IPS-15b (cell line): ENCODE data around the gene CECR2.

ENCODE experiments used
- H3K27me3 ChIP-seq: one replicate; pipeline ENCODE4 v1.6.1; 2013; ENCODE audit warnings: low read length; ENCODE audit not compliant: control insufficient read depth, insufficient read depth
- H3K36me3 ChIP-seq: one replicate; pipeline ENCODE4 v1.6.1; 2013; ENCODE audit warnings: low read length; ENCODE audit not compliant: control insufficient read depth, insufficient read depth
- H3K4me1 ChIP-seq: one replicate; pipeline ENCODE4 v1.6.1; 2013; ENCODE audit warnings: mild to moderate bottlenecking, low read length; ENCODE audit not compliant: control insufficient read depth, insufficient read depth
- H3K4me3 ChIP-seq: one replicate; pipeline ENCODE4 v1.5.1; 2013; ENCODE audit warnings: low read depth, low read length
- H3K9ac ChIP-seq: one replicate; pipeline ENCODE4 v1.6.1; 2013; ENCODE audit warnings: low read depth, mild to moderate bottlenecking, low read length
- H3K9me3 ChIP-seq: one replicate; pipeline ENCODE4 v1.6.1; 2013; ENCODE audit warnings: mild to moderate bottlenecking, low read length; ENCODE audit not compliant: control insufficient read depth, insufficient read depth

CECR2 gene

GRCh38 chr22:17536269-17536668 lies 167.0 kb downstream of the CECR2 start:
- no peak overlapping the region for H3K9ac ChIP-seq
- H3K27me3 ChIP-seq = no peaks in the 10 kb centered on the region
- no peak overlapping the region for H3K4me3 ChIP-seq
- peaks cover 3% of the 10 kb centered on the region for H3K4me1 ChIP-seq
- no peaks in the 10 kb centered on the region for H3K9me3 ChIP-seq
- peaks cover 40% of the 10 kb centered on the region for H3K36me3 ChIP-seq

GRCh38 chr22:17537155-17537554 lies 167.9 kb downstream of the CECR2 start:
- peaks cover 3% of the 10 kb centered on the region for H3K4me1 ChIP-seq
- H3K4me3 ChIP-seq = no peak overlapping the region
- H3K9me3 ChIP-seq = no peaks in the 10 kb centered on the region
- H3K27me3 ChIP-seq = no peaks in the 10 kb centered on the region
- H3K9ac ChIP-seq = no peak overlapping the region
- peaks cover 48% of the 10 kb centered on the region for H3K36me3 ChIP-seq

- H3K4me1 ChIP-seq = peaks cover 3% of the 10 kb centered on the region
- no peak overlapping the region for H3K9ac ChIP-seq
- H3K4me3 ChIP-seq = no peak overlapping the region
- no peaks in the 10 kb centered on the region for H3K27me3 ChIP-seq
- no peaks in the 10 kb centered on the region for H3K9me3 ChIP-seq
- H3K36me3 ChIP-seq = peaks cover 60% of the 10 kb centered on the region
Measured at GRCh38 chr22:17540481-17540880, 171.2 kb downstream of the CECR2 start.

GRCh38 chr22:17541476-17541875 lies 172.2 kb downstream of the CECR2 start:
- no peak overlapping the region for H3K9ac ChIP-seq
- no peaks in the 10 kb centered on the region for H3K9me3 ChIP-seq
- H3K4me1 ChIP-seq = peaks cover 3% of the 10 kb centered on the region
- H3K36me3 ChIP-seq = peaks cover 60% of the 10 kb centered on the region
- H3K27me3 ChIP-seq = no peaks in the 10 kb centered on the region
- no peak overlapping the region for H3K4me3 ChIP-seq

- H3K9me3 ChIP-seq = no peaks in the 10 kb centered on the region
- H3K9ac ChIP-seq = no peak overlapping the region
- no peaks in the 10 kb centered on the region for H3K27me3 ChIP-seq
- H3K36me3 ChIP-seq = peaks cover 54% of the 10 kb centered on the region
- H3K4me3 ChIP-seq = no peak overlapping the region
- no peaks in the 10 kb centered on the region for H3K4me1 ChIP-seq
Measured at GRCh38 chr22:17542452-17542851, 173.2 kb downstream of the CECR2 start.

- H3K36me3 ChIP-seq = peaks cover 59% of the 10 kb centered on the region
Measured at GRCh38 chr22:17548010-17548755, 178.9 kb downstream of the CECR2 start.

GRCh38 chr22:17548756-17549035 lies 179.4 kb downstream of the CECR2 start:
- Histone ChIP-seq H3K36me3 (peaks cover 58% of the 10 kb centered on the region), H3K9ac (no peak overlapping the region), H3K4me3 (no peak overlapping the region), H3K27me3 (no peaks in the 10 kb centered on the region), H3K4me1 (no peaks in the 10 kb centered on the region), H3K9me3 (no peaks in the 10 kb centered on the region)

More at GRCh38 chr22:17548010-17548755, 178.9 kb downstream of the CECR2 start:
- H3K4me3 ChIP-seq = no peak overlapping the region
- no peaks in the 10 kb centered on the region for H3K9me3 ChIP-seq
- H3K9ac ChIP-seq = no peak overlapping the region
- no peaks in the 10 kb centered on the region for H3K4me1 ChIP-seq
- no peaks in the 10 kb centered on the region for H3K27me3 ChIP-seq

- Histone ChIP-seq H3K9ac (no peak overlapping the region), H3K4me3 (no peak overlapping the region), H3K36me3 (peaks cover 55% of the 10 kb centered on the region), H3K27me3 (no peaks in the 10 kb centered on the region), H3K9me3 (no peaks in the 10 kb centered on the region), H3K4me1 (no peaks in the 10 kb centered on the region)
Measured at GRCh38 chr22:17549183-17549582, 179.9 kb downstream of the CECR2 start.

GRCh38 chr22:17549655-17550054 lies 180.4 kb downstream of the CECR2 start:
- Histone ChIP-seq H3K27me3 (no peaks in the 10 kb centered on the region), H3K4me3 (no peak overlapping the region), H3K9ac (no peak overlapping the region), H3K4me1 (no peaks in the 10 kb centered on the region), H3K9me3 (no peaks in the 10 kb centered on the region), H3K36me3 (peaks cover 60% of the 10 kb centered on the region)

- H3K4me1 ChIP-seq = no peaks in the 10 kb centered on the region
- H3K36me3 ChIP-seq = peaks cover 78% of the 10 kb centered on the region
- no peaks in the 10 kb centered on the region for H3K9me3 ChIP-seq
- H3K4me3 ChIP-seq = no peak overlapping the region
- no peak overlapping the region for H3K9ac ChIP-seq
- H3K27me3 ChIP-seq = no peaks in the 10 kb centered on the region
Measured at GRCh38 chr22:17552737-17553136, 183.5 kb downstream of the CECR2 start.

- Histone ChIP-seq H3K36me3 (peaks cover 72% of the 10 kb centered on the region), H3K4me1 (no peaks in the 10 kb centered on the region), H3K9me3 (no peaks in the 10 kb centered on the region), H3K9ac (no peak overlapping the region), H3K4me3 (no peak overlapping the region), H3K27me3 (no peaks in the 10 kb centered on the region)
Measured at GRCh38 chr22:17554814-17555213, 185.6 kb downstream of the CECR2 start.

GRCh38 chr22:17559188-17559587 lies 189.9 kb downstream of the CECR2 start:
- Histone ChIP-seq H3K36me3 (peaks cover 44% of the 10 kb centered on the region), H3K4me3 (no peak overlapping the region), H3K4me1 (peaks cover 17% of the 10 kb centered on the region), H3K9ac (no peak overlapping the region), H3K9me3 (no peaks in the 10 kb centered on the region), H3K27me3 (no peaks in the 10 kb centered on the region)
